ENCODE measurements around the gene EIF4B.

EIF4B gene

DNA sequence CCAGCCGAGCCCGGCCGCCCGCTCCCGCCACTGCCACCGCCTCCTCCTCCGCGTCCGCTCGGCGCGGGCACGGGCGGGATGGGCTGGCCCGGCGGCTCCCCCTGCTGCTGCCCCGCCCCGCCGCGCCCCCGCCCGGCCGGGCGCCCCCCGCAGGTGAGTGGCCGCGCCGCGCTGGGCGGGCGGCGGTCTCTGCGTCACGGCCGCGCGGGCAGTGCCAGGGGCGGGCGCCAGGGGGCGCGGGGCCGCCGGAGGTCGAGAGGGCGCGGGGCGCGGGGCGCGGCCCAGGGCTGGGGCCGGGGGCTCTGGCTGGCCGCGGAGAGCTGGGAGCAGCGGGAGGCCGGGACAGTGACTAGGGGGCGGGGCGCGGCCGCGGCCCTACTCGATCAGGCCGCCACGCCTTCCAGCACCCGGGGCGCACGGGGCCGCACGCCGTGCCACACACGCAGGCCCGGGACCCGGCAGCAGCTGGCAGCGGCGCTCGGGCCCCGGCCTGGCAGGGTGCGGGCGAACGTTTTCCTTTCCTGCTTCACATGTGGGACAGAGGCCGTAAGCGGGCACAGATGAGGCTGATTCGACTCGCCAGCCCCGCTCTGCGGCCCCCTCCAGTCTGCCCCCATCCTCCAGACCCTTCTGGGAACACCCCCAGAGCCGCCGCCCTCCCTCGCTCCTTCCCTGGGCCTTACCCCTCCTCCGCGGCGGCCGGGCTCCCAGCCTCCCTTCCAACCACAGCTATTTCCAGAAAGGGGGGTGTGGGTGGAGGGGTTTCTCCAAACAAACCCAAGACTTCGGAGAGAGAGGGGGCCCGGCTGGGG, 41.2 kb downstream of the EIF4B start:
- FAIRE-seq = no peak

DNA sequence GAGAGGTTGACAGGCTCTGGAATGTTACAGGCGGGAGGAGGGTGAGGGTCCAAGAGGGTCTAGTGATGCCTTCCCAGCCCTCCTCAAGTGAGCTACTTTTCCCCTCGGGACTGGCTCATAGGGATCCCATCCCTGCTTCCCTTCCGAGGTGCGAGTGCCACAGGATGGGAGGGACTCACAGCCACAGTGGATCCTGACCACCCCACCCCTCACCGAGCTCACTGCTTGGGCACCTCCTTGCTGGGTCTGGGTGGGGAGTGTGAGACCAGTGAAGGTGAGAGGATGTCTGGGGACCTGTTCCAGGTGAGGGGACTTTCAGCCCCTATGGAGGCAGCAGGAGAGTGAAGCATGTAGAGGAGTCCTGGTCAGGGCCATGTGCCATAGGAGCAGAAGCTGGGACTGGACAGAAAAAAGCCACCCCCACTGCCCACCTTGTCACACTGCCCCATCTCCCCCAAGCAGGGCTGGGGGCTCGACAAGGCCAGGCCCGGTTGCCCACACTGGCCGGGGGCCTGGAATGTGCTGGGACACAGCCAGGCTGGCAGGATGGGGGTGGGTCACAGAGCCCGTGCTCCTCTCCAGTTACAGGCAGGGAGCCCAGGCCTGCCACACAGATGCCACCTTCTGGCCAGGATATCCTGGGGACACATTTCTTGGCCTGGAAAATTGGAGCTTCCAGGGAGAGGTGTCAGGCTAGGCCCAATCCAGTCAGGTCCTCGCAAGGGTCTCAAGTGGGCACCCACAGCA, 42.0 kb downstream of the EIF4B start:
- FAIRE-seq = no peak

DNA sequence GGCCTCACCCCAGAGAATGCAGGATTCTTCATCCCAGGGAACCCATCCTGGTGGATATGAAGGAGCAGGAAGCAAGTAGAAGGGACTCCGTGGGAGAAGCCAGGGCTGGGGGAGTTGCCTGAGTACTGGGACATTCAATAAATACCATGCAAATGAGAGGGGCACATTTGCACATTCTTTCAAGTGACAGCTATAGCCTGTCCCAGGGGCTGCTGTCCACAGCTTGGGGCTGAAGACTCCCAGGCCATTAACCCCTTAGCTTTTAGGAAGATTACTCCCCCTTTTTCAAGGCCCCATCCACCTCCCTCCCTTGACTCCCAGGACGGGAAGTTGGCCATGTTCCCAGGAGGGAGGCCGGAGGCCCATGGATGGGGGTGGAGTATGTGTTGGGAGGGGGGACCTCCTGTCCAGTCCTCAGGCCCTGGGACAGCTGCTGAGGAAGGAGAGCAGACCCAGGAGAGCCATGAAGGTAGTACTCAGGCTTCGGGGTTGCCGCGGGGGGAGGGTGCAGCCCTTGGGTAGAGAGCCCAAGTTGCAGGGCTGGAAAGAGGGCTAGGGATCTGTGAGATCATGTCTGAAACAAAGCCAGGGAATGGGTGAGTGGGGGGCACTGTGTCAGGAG, 42.6 kb downstream of the EIF4B start:
- no peak for FAIRE-seq

DNA sequence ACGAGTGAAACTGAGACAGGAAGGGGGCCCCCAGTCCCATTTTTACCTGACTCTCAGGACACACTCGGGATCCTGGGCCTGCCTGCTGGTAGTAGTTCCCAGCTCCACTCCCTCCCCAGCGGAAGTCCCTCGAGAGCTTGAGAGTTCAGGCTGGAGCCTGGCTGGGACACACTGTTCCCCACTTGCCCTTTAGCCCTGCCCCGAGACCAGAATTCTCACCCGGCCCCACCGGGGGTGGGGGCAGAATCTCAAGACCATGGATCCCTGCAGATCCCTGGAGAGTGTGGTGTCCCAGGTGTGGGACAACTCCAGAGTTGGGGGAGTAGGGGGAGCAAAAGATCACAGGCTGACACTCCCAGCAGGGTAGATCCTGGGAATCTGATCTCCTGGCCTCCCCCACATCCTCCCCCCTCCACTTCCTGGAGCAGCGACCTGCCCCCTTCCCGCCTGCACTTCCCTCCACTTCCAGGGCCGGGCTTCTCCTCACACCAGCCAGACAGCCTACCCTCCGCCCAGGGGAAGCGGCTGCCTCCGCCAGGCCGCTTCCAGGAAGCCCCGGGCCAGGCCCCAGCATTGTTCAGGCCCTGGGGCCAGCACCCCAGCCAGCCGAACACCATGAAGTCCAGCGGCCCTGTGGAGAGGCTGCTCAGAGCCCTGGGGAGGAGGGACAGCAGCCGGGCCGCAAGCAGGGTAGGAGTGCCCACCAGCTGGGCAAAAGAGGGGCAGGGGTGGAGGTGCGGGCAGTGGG, 43.5 kb downstream of the EIF4B start, which contains the start of gene TNS2:
Gene TNS2, plus strand, starts transcription at position 495 of the 748 bp plus-strand sequence. Its CDS starts 121 bp downstream, at position 616.
- no peak for FAIRE-seq

DNA sequence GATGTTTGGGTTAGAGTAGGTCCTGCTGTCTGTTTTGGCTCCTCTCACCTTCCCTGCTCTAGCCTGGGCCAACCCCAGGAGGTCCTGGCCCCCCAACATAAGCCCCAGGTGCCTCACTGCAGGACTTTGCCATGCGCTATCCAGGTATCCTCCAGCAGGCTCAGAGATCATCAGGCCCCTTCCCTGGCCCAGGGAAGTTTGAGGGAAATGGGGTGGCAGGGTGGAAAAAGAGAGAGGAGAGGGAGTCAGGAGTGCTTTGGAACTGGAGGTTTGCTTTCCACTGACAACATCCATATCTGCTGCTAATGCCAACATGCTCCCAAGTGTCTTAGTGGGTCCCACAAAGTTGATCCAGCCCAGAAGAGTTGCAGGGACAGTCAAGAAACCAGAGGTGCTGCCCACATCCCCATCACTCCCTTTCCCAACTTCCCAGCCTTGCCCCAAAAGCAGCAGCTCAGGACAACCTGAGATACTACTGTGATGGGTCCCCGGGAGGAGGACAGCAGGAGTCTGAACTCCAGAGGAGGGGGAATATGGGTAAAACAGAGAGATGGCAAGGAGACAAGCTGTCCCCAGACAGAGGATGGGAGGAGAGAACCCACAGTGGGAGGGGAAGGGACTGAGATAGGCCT, 44.3 kb downstream of the EIF4B start:
- no peak for FAIRE-seq

DNA sequence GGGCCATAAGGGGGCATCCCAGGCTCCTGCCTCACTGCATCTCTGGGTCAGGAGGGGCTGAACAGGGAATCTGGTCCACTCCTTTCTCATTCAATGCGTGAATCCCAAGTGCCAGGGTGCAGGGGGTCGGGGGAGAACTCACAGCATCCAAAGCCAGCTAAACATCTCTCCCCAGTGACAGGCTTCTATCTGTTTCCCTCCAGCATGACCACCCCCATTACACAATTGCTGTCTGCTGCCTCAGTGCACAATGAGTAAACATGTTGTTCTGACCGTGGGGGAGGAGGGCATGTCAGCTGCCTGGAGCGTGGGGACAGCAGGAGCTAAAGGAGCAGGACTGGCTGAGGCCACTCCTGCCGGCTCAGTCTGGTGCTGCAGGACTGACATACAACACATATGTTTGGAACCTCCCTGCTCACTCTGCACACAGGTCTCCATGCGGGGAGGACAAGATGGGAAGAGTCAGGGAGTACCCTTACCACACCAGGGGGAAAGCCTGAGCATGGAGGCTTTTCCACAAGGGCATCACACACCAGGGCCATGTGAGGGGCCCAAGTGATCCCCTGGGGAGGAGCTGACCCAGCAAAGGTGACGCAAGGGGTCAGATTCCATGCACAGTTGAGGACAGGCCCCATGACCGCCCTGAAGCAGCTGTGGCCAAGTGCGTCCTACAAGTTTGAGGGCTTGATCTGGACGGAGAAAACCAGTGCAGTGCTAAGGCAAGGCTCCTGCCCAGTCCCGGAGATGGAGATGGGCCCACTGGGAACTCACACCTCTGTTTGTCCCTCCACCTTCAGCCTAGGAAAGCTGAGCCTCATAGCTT, 45.0 kb downstream of the EIF4B start:
- no peak for FAIRE-seq

DNA sequence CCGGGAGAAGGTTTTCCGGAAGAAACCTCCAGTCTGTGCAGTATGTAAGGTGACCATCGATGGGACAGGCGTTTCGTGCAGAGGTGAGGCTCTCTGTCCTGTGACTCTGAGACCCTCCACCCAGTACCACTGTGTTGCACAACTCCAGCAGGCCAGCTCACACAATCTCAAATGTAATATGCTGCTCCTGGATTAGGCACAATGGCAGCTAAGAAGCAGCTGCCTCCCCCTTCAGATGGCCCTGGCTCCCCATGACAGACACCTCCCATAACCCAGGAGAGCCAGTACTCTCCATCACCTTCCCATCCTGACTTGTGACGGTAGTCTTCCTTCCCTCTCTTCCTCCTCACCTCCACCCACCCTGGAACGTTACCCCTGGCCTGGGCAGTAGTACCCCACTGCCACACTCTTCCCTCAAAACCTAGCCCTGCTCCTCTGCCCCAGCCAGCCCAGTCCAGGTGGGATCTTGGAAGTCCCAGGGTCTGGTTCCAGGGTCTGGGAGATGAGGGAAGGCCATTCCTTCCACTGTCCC, 45.7 kb downstream of the EIF4B start:
- no peak for FAIRE-seq

DNA sequence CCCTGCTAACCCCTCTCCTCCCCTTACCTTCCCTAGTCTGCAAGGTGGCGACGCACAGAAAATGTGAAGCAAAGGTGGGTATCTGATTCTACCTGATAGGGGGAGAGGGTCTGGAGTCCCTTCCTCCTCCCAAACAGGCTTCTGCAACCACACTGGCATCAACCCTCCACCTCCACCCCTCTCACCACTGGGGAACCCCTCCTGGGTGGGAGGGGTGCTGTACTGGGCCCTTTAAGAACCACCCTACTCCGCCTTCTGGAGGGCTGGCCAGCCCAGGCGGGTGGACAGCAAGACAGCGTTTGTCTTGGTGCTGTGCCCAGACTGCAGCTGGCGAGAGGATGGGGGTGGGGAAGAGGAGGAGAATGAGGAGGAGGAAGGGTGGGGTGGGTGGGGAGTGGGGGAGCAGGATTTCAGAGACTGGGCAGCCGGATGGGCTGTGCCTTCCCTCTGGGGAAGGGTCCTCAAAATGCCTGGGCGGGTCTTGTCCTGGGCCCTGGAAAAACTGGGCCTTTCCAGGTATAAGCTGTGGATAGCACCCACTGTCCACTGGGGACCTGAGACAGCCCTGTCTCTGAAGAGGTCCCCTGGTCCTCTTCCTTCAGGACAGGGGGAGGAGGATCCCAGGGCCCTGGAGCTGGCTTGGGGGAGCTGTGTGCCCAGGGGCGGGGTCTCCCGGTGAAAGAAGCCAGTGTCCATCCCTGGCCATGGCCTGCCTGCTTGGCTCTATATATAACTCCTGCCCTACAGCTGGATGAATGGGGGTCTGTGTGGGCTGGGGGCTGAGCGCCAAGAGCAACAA, 46.4 kb downstream of the EIF4B start:
- no peak for FAIRE-seq

DNA sequence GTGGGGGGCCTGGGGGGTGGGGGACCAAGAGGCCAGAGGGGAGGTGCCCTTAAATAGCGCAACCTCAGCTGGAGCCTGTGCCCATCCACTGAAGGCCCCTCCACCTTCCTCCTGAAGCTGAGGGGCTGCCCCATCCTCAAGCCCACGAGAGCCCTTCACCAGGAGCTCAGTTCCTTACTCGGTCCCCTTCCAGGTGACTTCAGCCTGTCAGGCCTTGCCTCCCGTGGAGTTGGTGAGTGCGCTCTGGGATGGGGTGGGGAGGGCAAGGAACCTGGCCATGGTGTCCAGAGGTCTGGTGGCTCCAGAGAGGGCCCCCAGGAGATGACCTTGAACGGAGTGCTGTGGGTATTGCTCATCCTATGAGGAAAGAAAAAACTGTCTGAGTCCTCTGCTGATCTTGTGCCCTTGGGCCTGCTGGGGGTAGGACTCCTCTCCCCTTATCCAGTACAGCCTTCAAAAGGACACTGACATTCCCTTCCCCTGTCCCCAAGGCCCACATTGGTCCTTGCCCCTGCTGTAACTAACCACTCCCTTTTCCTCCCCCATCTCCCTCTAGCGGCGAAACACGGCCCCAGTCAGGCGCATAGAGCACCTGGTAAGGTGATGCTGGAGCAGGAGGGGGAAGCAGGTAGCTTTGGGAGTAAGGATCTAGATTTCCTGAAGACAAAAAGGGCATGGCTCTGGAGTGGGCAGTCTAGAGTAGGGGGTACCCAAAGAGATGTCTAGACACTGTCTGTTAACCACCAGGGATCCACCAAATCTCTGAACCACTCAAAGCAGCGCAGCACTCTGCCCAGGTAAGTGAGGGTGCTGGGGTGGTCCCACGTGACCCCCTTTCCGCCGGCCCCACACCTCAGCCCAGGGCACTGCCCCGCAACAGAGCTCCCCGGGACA, 47.2 kb downstream of the EIF4B start:
- FAIRE-seq = no peak

DNA sequence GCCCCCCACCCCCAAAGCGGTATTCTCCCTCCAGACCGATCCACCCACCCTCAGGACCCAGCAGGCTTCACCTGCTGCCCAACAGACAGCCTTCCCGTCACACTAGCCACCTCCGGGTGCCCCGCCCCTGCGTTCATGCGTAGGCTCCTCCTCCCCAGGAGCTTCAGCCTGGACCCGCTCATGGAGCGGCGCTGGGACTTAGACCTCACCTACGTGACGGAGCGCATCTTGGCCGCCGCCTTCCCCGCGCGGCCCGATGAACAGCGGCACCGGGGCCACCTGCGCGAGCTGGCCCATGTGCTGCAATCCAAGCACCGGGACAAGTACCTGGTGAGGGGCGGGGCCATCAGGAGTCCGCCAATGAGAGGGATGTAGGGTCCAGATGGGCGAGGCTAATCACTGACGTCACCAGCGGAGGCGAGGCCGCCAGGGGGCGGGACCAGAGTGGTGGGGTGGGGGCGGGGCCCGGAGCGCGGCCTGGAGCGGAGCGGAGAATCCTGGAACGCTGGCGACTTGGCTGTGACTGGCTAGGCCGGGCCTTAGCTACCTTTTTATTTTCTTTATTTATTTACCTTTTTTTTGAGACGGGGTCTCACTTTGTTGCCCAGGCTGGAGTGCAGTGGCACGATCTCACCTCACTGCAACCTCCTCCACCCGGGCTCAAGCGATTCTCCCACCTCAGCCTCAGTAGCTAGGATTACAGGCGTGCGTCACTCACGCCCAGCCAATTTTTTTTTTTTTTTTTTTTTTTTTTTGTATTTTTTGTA, 48.0 kb downstream of the EIF4B start:
- FAIRE-seq = no peak

DNA sequence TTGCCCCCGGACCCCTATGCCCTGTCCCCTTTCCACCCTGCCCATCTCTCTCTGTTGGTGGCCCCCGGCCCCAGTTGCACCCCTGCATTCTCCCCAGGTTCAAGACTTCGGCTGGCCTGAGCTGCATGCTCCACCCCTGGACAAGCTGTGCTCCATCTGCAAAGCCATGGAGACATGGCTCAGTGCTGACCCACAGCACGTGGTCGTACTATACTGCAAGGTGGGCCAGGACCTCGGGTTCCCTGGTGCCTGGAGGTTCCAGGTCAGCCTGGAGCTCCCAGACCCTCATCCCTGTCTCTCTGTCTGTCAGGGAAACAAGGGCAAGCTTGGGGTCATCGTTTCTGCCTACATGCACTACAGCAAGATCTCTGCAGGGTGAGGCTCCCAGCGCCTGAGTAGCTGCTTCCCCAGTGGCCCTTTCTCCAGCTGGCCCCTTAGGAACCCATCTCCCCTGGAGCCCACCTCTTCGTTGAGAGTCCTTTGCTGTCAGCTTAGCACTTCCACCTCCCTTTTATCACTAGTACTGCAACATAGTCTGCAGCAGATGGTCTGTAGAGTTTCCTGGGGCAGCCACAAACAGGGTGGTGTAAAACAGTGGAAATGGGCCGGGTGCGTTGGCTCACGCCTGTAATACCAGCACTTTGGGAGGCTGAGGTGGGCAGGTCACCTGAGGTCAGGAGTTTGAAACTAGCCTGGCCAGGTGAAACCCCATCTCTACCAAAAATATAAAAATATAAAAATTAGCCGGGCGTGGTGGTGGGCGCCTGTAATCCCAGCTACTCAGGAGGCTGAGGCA, 49.4 kb downstream of the EIF4B start:
- no peak for FAIRE-seq

DNA sequence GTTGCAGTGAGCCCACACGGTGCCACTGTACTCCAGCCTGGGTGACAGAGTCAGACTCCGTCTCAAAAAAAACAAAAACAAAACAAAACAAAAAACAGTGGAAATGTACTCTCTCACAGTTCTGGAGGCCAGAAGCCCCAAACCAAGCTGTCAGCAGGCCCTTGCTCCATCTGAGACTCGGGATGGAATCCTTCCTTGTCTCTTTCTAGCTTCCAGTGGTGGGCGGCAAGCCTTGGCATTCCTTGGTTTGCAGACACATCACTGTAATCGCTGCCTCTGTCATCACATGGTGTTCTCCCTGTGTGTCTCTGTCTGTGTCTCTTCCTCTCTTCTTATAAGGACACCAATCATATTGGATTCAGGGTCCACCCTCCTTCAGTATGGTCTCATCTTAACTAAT, 50.0 kb downstream of the EIF4B start:
- no peak for FAIRE-seq

DNA sequence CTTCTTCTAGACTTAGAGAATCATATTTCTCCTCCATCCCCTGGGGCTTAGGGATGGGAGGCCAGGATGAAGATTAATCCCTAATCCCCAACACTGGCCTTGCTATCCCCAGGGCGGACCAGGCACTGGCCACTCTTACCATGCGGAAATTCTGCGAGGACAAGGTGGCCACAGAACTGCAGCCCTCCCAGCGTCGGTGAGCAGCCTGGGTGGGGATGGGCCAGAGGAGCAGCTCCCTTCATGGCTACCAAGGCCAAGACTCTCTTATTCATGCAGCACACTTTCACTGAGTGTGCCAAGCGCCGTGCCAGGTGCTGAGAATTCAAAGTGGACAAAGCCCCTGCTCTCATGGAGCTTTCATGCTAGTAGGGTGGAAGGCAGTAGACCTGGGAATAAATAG, 50.6 kb downstream of the EIF4B start:
- FAIRE-seq = no peak

DNA sequence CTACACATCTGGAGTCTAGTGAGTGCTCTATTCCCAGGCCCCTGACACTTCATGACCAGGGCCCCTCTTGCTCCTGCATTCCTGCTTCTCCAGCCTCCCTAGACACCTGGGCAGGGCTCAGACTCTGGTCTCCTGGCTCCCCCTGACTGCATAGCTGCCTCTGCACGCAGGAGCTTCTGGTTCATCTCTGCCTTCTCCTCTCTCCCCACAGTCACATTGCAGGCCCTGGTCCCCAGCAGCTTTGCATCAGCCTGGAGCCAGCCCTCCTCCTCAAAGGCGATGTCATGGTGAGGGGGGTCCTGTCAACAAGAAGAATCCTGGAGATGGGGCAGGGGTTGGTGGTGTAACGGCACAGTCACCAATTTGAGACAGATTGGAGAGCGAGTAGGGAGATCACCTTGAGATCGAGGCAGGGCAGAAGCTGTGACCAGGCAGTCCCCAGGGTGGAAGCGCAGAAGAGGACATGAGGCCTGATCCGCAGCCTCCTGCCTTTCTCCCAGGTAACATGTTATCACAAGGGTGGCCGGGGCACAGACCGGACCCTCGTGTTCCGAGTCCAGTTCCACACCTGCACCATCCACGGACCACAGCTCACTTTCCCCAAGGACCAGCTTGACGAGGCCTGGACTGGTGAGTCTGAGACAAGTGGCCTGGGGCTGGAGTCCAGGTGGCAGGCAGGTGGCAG, 51.7 kb downstream of the EIF4B start:
- FAIRE-seq = no peak

DNA sequence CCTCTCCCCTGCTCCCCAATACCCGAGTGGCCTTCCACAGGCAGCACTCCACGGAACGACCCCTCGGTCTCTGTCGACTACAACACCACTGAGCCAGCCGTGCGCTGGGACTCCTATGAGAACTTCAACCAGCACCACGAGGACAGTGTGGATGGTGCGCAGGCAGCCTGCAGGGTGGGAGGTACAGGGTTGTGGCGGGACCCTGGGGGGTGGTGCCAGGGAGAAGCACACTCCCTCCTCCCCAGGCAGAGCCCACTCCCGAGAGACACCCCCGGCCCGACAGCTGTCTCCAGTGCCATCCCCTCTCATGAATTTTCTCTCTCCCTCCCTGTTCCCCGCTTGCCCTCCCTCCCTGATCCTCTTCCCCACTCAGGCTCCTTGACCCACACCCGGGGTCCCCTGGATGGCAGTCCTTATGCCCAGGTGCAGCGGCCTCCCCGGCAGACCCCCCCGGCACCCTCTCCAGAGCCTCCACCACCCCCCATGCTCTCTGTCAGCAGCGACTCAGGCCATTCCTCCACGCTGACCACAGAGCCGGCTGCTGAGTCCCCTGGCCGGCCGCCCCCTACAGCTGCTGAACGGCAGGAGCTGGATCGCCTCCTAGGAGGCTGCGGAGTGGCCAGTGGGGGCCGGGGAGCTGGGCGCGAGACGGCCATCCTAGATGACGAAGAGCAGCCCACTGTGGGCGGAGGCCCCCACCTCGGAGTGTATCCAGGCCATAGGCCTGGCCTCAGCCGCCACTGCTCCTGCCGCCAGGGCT, 52.6 kb downstream of the EIF4B start:
- no peak for FAIRE-seq

DNA sequence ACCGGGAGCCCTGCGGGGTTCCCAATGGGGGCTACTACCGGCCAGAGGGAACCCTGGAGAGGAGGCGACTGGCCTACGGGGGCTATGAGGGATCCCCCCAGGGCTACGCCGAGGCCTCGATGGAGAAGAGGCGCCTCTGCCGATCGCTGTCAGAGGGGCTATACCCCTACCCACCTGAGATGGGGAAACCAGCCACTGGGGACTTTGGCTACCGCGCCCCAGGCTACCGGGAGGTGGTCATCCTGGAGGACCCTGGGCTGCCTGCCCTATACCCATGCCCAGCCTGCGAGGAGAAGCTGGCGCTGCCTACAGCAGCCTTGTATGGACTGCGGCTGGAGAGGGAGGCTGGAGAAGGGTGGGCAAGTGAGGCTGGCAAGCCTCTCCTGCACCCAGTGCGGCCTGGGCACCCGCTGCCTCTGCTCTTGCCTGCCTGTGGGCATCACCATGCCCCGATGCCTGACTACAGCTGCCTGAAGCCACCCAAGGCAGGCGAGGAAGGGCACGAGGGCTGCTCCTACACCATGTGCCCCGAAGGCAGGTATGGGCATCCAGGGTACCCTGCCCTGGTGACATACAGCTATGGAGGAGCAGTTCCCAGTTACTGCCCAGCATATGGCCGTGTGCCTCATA, 53.3 kb downstream of the EIF4B start:
- FAIRE-seq = no peak

Data from colon (tissue), 2 donors.